Naive thymus-derived CD4-positive, alpha-beta T cell (primary cell): ENCODE results near the gene DBNDD1. TPM values are rescaled to one million over a fixed set of nuclear protein-coding genes. Genes with fewer than 3 reads are reported as not detected.

Source experiments
- ATAC-seq: fragments of 150-1000 bp; cut with Tn5 transposase; 2 replicates; pipeline ENCODE4 v1.10.0; 2021; ENCODE audit warnings: mild to moderate bottlenecking, moderate library complexity
- CTCF ChIA-PET: fragments of 350-600 bp; sonication (Branson Sonifier 250); formaldehyde crosslinking; loops from one replicate; lab custom pipeline; 2021; ENCODE audit warnings: antibody characterized with exemption; lab: Charles Lee
- POLR2A ChIA-PET: fragments of 350-600 bp; sonication (Branson Sonifier 250); formaldehyde crosslinking; loops from one replicate; lab custom pipeline; 2021; ENCODE audit warnings: antibody characterized with exemption, inconsistent platforms; lab: Charles Lee
- DNase-seq, 9 donors: peaks; one replicate each; pipeline versions ENCODE4 v3.0.0 to v3.0.0-alpha.2; 2020 to 2022; ENCODE audit warnings: mixed read lengths in 1 of 9
- H3K27ac ChIP-seq: one replicate; pipeline ENCODE4 v1.7.0; 2013; ENCODE audit warnings: mild to moderate bottlenecking, low read depth, low read length, moderate library complexity
- H3K27me3 ChIP-seq, 2 donors: one replicate each; pipeline ENCODE4 v1.7.0; 2013; ENCODE audit warnings: low read length in 2 of 2, mild to moderate bottlenecking in 2 of 2, moderate library complexity in 2 of 2; ENCODE audit not compliant: control insufficient read depth in 2 of 2, insufficient read depth in 2 of 2
- H3K36me3 ChIP-seq, 3 experiments: 1 replicate in 2 of 3; 2 replicates in 1 of 3; pipeline ENCODE4 v1.7.0; 2013; ENCODE audit warnings: low read length in 3 of 3, mild to moderate bottlenecking in 3 of 3, moderate library complexity in 1 of 3; ENCODE audit not compliant: insufficient read depth in 3 of 3, control insufficient read depth in 2 of 3
- H3K4me1 ChIP-seq, 2 donors: one replicate each; pipeline ENCODE4 v1.7.0; 2013; ENCODE audit warnings: low read length in 2 of 2, mild to moderate bottlenecking in 2 of 2, moderate library complexity in 1 of 2; ENCODE audit not compliant: control insufficient read depth in 2 of 2, insufficient read depth in 2 of 2
- H3K4me3 ChIP-seq: 2 replicates; pipeline ENCODE4 v1.7.0; 2013; ENCODE audit warnings: mild to moderate bottlenecking, low read length
- H3K9me3 ChIP-seq, 3 experiments: 1 replicate in 2 of 3; 2 replicates in 1 of 3; pipeline ENCODE4 v1.7.0; 2013; ENCODE audit warnings: low read length in 3 of 3; ENCODE audit not compliant: control insufficient read depth in 2 of 3
- H3K27ac Mint-ChIP-seq, 9 donors: one replicate each; pipeline ENCODE4 v1.8.0; 2020 to 2022; ENCODE audit warnings: mixed read lengths in 9 of 9, mild to moderate bottlenecking in 8 of 9, moderate library complexity in 5 of 9, inconsistent platforms in 2 of 9
- H3K27me3 Mint-ChIP-seq, 5 donors: one replicate each; pipeline ENCODE4 v1.8.0; 2021 to 2022; ENCODE audit warnings: mixed read lengths in 5 of 5, mild to moderate bottlenecking in 1 of 5
- H3K36me3 Mint-ChIP-seq, 5 donors: one replicate each; pipeline ENCODE4 v1.8.0; 2020 to 2022; ENCODE audit warnings: mixed read lengths in 5 of 5, mild to moderate bottlenecking in 3 of 5, inconsistent platforms in 1 of 5
- H3K4me1 Mint-ChIP-seq, 7 donors: one replicate each; pipeline ENCODE4 v1.8.0; 2020 to 2022; ENCODE audit warnings: mixed read lengths in 7 of 7, mild to moderate bottlenecking in 3 of 7, inconsistent platforms in 1 of 7
- H3K4me3 Mint-ChIP-seq, 10 donors: one replicate each; pipeline ENCODE4 v1.8.0; 2020 to 2022; ENCODE audit warnings: mild to moderate bottlenecking in 10 of 10, mixed read lengths in 10 of 10, moderate library complexity in 6 of 10, inconsistent platforms in 2 of 10
- H3K9me3 Mint-ChIP-seq, 11 donors: one replicate each; pipeline ENCODE4 v1.8.0; 2020 to 2022; ENCODE audit warnings: mixed read lengths in 11 of 11, mild to moderate bottlenecking in 4 of 11, inconsistent platforms in 1 of 11, moderate library complexity in 1 of 11
- intact Hi-C, 2 donors: fragments of 100-400 bp; cut with micrococcal nuclease; formaldehyde crosslinking; loops; one replicate each; pipeline ENCODE4 v1.15.1; 2023
- polyA plus RNA-seq, 2 donors: library from polyadenylated mRNA; unstranded; fragments of 300-500 nt; fragmentation: Illumina TruSeq; gene quantifications; one replicate each; pipeline ENCODE4 v1.2.3, GENCODE V29; 2021
- total RNA-seq, 6 experiments: library from RNA in 5 of 6; stranded (reverse) in 5 of 6; gene quantifications; 1 replicate in 5 of 6; 2 replicates in 1 of 6; pipeline ENCODE4 v1.2.3 and lab custom pipeline; 2021 to 2026

Gene DBNDD1
- total and polyA plus RNA-seq, 7 experiments from 2014 or later: 0.12 to 20.8 (median 3.1) TPM

DNA sequence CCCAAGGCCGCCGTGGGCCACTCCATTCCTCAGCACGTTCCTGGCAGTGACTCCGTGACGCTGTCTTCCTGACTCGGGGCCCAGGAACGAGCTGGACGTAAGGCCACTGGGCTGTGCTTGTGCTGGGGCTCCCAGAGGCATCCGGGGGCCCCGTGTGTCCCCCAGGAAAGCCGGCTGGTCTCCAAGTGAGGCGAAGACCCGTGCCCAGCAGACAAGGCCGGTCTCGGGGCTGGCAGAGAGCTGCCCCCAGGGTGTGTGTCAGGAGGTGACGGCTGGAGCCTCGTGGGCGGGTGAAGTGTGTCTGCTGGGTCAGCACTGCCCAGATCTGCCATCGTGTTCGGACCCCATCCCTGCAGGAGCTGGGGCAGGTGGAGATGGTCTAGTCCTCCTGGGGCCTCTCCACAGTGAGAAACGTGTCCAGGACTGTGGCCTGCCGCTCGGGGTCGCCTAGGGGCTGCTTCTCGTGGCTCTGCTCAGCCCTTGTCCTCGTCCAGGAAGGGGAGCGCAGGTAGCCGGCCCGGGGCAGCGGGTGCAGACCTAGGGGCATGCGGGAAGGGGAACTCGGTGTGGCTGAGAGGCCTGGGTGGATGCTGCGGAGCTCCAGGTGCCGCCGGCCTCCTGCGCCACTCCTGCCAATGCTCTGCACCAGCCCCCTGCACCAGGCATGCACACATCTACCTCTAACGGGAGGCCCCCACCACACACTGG lies 13.1 kb downstream of the DBNDD1 start:
- intact Hi-C loops: no loop called here
- H3K27me3 Mint-ChIP-seq: peaks cover 0 to 5% (median 0%) of the 10 kb centered on the region in 5 donors
- Histone ChIP-seq H3K4me1 (peaks cover 13 to 14% of the 10 kb centered on the region in 2 donors), H3K27me3 (no peaks in the 10 kb centered on the region), H3K27ac (no peak overlapping the region), H3K4me3 (no peak overlapping the region), H3K9me3 (no peaks in the 10 kb centered on the region), H3K36me3 (peaks cover 0 to 4% (median 0%) of the 10 kb centered on the region in 3 experiments)
- ChIA-PET CTCF (no interaction called here), POLR2A (no interaction called here)
- DNase-seq: no peak
- no peak overlapping the region for H3K4me3 Mint-ChIP-seq
- H3K36me3 Mint-ChIP-seq: peaks cover 0 to 3% (median 0%) of the 10 kb centered on the region in 5 donors
- H3K4me1 Mint-ChIP-seq: peaks cover 13 to 31% (median 19%) of the 10 kb centered on the region in 7 donors
- peak overlapping the region in 1 of 9 donors; percentile 79 for H3K27ac Mint-ChIP-seq
- ATAC-seq: no peak
- no peaks in the 10 kb centered on the region for H3K9me3 Mint-ChIP-seq

- peaks cover 10 to 18% (median 14%) of the 10 kb centered on the region in 7 donors for H3K4me1 Mint-ChIP-seq
- no peak overlapping the region for H3K4me3 Mint-ChIP-seq
- Histone ChIP-seq H3K4me3 (no peak overlapping the region), H3K9me3 (no peaks in the 10 kb centered on the region), H3K27ac (no peak overlapping the region), H3K36me3 (peaks cover 0 to 4% (median 0%) of the 10 kb centered on the region in 3 experiments), H3K27me3 (no peaks in the 10 kb centered on the region), H3K4me1 (peaks cover 7 to 11% of the 10 kb centered on the region in 2 donors)
- DNase-seq (no peak), ATAC-seq (no peak)
- CTCF ChIA-PET: interaction anchor here (0.7 kb wide), 1 partner anchor 15 kb away, joined by 3 read pairs; no protein-coding TSS in a partner anchor
- intact Hi-C loops: no loop called here
- peaks cover 0 to 3% (median 0%) of the 10 kb centered on the region in 5 donors for H3K36me3 Mint-ChIP-seq
- H3K9me3 Mint-ChIP-seq: no peaks in the 10 kb centered on the region
- H3K27me3 Mint-ChIP-seq: peaks cover 0 to 5% (median 0%) of the 10 kb centered on the region in 5 donors
- H3K27ac Mint-ChIP-seq: peak overlapping the region in 3 of 9 donors; percentile 16 to 67 (median 38)
- POLR2A ChIA-PET: no interaction called here
These were observed 14.7 kb downstream of the DBNDD1 start for GRCh38 chr16:90004577-90004976.

- Mint-ChIP-seq H3K27me3 (no peaks in the 10 kb centered on the region), H3K27ac (peak overlapping the region in 1 of 9 donors; percentile 43), H3K36me3 (peaks cover 0 to 5% (median 0%) of the 10 kb centered on the region in 5 donors), H3K4me3 (no peak overlapping the region), H3K9me3 (no peaks in the 10 kb centered on the region), H3K4me1 (peaks cover 0 to 8% (median 5%) of the 10 kb centered on the region in 7 donors)
- intact Hi-C loops: no loop called here
- Histone ChIP-seq H3K9me3 (no peaks in the 10 kb centered on the region), H3K27ac (no peak overlapping the region), H3K4me1 (no peaks in the 10 kb centered on the region), H3K27me3 (no peaks in the 10 kb centered on the region), H3K4me3 (no peak overlapping the region), H3K36me3 (peaks cover 0 to 8% (median 0%) of the 10 kb centered on the region in 3 experiments)
- ChIA-PET POLR2A (no interaction called here), CTCF (no interaction called here)
- DNase-seq (no peak), ATAC-seq (no peak)
These were observed 16.5 kb downstream of the DBNDD1 start for GRCh38 chr16:90002759-90003158.

GRCh38 chr16:90001761-90002503 lies 17.3 kb downstream of the DBNDD1 start:
- ATAC-seq (no peak), DNase-seq (no peak)
- no peaks in the 10 kb centered on the region for H3K27me3 Mint-ChIP-seq
- intact Hi-C loops: no loop called here
- H3K36me3 ChIP-seq: peaks cover 0 to 8% (median 0%) of the 10 kb centered on the region in 3 experiments
- H3K4me1 ChIP-seq: no peaks in the 10 kb centered on the region
- peaks cover 0 to 5% (median 0%) of the 10 kb centered on the region in 5 donors for H3K36me3 Mint-ChIP-seq
- no peak overlapping the region for H3K27ac ChIP-seq
- POLR2A ChIA-PET: no interaction called here
- H3K27me3 ChIP-seq: no peaks in the 10 kb centered on the region
- CTCF ChIA-PET: no interaction called here
- no peak overlapping the region for H3K4me3 Mint-ChIP-seq
- peak overlapping the region in 2 of 9 donors; percentile 28 to 32 for H3K27ac Mint-ChIP-seq
- H3K9me3 Mint-ChIP-seq: no peaks in the 10 kb centered on the region
- H3K4me1 Mint-ChIP-seq: peaks cover 0 to 8% (median 0%) of the 10 kb centered on the region in 7 donors
- H3K9me3 ChIP-seq: no peaks in the 10 kb centered on the region
- no peak overlapping the region for H3K4me3 ChIP-seq

DNA sequence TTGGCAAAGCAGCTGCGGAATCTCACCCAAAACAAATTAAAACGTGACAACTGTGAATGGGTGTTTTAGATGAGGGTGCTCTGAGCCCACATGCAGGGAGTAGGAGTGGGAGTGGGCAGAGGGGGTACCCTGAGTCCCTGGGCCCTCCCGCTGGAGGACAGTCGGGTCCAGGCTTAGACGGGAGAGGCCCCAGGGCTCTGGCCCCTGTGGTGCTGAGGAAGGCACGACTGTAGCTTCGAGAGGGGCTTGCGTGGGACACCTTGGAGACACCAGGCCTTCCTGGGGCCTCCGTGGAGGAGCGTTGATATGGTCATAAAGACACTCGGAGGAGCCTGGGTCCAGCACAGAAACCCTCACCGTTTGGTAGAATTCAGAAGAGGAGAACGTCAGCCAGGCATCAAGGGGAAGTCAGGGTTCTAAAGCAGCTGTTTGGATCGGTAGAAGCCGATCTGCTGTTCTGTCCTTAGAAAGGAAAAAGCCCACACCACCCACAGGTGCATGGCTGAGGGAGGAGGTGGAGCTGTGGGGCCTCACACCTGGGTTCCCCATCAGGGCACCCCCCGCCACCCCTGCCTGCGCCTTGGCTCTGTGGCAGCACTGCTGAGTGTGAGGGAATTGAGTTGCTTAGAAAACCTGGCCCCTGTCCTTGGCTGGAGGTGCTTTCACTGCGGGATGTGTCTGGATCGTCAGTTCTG lies 18.4 kb downstream of the DBNDD1 start:
- Mint-ChIP-seq H3K36me3 (peaks cover 0 to 12% (median 0%) of the 10 kb centered on the region in 5 donors), H3K27me3 (no peaks in the 10 kb centered on the region), H3K4me3 (peak overlapping the region in 1 of 10 donors; percentile 37), H3K27ac (peak overlapping the region in 1 of 9 donors; percentile 46), H3K9me3 (peaks cover 0 to 6% (median 0%) of the 10 kb centered on the region in 11 donors), H3K4me1 (peaks cover 0 to 8% (median 0%) of the 10 kb centered on the region in 7 donors)
- ChIA-PET CTCF (no interaction called here), POLR2A (no interaction called here)
- Histone ChIP-seq H3K4me1 (no peaks in the 10 kb centered on the region), H3K9me3 (no peaks in the 10 kb centered on the region), H3K4me3 (no peak overlapping the region), H3K36me3 (peaks cover 0 to 15% (median 0%) of the 10 kb centered on the region in 3 experiments), H3K27me3 (no peaks in the 10 kb centered on the region), H3K27ac (no peak overlapping the region)
- DNase-seq (no peak), ATAC-seq (no peak)
- intact Hi-C loops: no loop called here

- Histone ChIP-seq H3K4me3 (no peak overlapping the region), H3K9me3 (no peaks in the 10 kb centered on the region), H3K4me1 (no peaks in the 10 kb centered on the region), H3K36me3 (peaks cover 0 to 20% (median 0%) of the 10 kb centered on the region in 3 experiments), H3K27me3 (no peaks in the 10 kb centered on the region), H3K27ac (no peak overlapping the region)
- Mint-ChIP-seq H3K9me3 (peaks cover 0 to 13% (median 0%) of the 10 kb centered on the region in 11 donors), H3K27ac (peak overlapping the region in 1 of 9 donors; percentile 46), H3K4me3 (no peak overlapping the region), H3K4me1 (peaks cover 0 to 10% (median 0%) of the 10 kb centered on the region in 7 donors), H3K36me3 (peaks cover 0 to 21% (median 0%) of the 10 kb centered on the region in 5 donors), H3K27me3 (no peaks in the 10 kb centered on the region)
- intact Hi-C loops: no loop called here
- ChIA-PET CTCF (no interaction called here), POLR2A (no interaction called here)
- DNase-seq (no peak), ATAC-seq (no peak)
These were observed 19.3 kb downstream of the DBNDD1 start for GRCh38 chr16:89999831-90000574.
